ENCODE data around the gene VPS52.
"Not testable (repeated sequence)": the region's sequence is repeated elsewhere in the genome, so short reads cannot be mapped to it uniquely, and the experiment has no call there.

The VPS52 gene

DNA sequence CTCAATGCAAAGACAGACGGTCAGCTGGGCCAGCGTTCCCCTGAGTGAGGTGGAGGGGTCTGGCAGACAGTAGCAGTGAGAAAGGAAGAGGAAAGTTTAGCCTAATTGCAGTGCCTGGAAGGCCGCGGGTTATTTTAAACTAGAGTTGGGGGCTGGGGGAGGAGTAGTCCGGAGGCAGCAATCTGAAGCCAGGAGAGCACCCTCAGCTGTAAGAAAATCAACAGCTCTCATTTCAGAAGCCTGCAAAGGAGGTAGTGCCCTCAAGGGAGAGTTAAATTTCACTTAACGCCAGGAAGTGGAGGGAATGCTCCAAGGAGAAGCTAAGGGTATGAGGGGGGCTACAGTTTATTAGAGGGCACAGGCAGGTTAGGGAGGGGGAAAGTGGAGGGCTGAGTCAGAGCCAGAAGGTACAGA is 36.4 kb downstream of the VPS52 start (continued):
- TF ChIP-seq ARNTL (CRISPR knock-in tag; IDR thresholded peaks at IDR 0.05; ENCODE audit: borderline replicate concordance, low read depth): no peak

DNA sequence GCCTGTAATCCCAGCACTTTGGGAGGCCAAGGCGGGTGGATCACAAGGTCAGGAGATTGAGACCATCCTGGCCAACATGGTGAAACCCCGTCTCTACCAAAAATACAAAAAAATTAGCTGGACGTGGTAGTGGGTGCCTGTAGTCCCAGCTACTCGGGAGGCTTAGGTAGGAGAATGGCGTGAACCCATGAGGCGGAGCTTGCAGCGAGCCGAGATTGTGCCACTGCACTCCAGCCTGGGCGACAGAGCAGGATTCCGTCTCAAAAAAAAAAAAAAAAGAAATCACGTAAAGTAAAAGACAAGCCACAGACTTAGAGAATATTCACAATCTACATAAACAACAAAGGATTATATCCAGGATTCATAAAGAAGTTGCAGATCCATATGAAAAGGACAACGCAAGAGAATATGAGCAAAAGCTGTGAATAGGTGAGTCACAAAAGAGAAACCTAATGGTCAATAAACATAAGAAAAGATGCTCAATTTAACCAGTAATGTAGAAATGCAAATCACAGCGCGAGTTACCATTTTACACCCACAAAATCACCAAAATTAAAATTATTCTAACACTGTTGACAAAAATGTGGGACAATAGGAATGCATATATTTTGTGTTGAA is 45.1 kb downstream of the VPS52 start:
- not testable (repeated sequence) for ATAC-seq

DNA sequence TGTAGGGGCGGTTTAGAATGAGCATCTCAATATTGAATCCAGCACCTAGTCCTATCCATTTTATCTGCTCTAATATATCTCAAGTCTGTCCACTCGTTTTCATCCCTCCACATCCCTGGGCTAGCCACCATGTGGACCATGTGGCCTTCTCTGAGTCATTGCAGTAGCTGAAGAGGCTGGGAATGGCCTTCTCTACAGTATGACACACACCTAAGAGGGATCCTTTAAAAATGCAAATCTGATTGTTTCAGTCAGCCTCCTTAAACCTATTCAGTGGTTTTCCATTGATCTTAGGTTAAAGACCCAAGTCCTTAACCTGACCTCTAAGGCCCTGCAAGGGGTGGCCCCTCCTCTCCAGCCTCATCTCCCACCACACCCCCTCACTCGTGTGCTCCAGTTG is 54.0 kb downstream of the VPS52 start:
- TF ChIP-seq ZFP3 (CRISPR knock-in tag; IDR thresholded peaks at IDR 0.05) (no peak), TOX (CRISPR knock-in tag; IDR thresholded peaks at IDR 0.05; ENCODE audit: borderline replicate concordance) (no peak), TCF4 (CRISPR knock-in tag; IDR thresholded peaks at IDR 0.05; ENCODE audit: borderline replicate concordance) (no peak), ZNF565 (CRISPR knock-in tag; conservative IDR thresholded peaks at IDR 0.05; ENCODE audit: low read depth) (no peak), ISL1 (CRISPR knock-in tag; IDR thresholded peaks at IDR 0.05) (no peak), PPARA (CRISPR knock-in tag; IDR thresholded peaks at IDR 0.05; ENCODE audit: borderline replicate concordance) (no peak), ZC3H10 (CRISPR knock-in tag; IDR thresholded peaks at IDR 0.05) (no peak), ZNF8 (CRISPR knock-in tag; IDR thresholded peaks at IDR 0.05) (no peak), ESRRG (CRISPR knock-in tag; IDR thresholded peaks at IDR 0.05) (no peak), ZFP30 (CRISPR knock-in tag; IDR thresholded peaks at IDR 0.05) (no peak), ARNTL (CRISPR knock-in tag; IDR thresholded peaks at IDR 0.05; ENCODE audit: borderline replicate concordance, low read depth) (no peak), ZNF70 (CRISPR knock-in tag; IDR thresholded peaks at IDR 0.05) (no peak), GLIS3 (CRISPR knock-in tag; IDR thresholded peaks at IDR 0.05) (no peak), SNAI2 (CRISPR knock-in tag; IDR thresholded peaks at IDR 0.05) (no peak), BACH2 (CRISPR knock-in tag; IDR thresholded peaks at IDR 0.05; ENCODE audit: borderline replicate concordance) (no peak)
- TF ChIP-seq, protein P1, sequence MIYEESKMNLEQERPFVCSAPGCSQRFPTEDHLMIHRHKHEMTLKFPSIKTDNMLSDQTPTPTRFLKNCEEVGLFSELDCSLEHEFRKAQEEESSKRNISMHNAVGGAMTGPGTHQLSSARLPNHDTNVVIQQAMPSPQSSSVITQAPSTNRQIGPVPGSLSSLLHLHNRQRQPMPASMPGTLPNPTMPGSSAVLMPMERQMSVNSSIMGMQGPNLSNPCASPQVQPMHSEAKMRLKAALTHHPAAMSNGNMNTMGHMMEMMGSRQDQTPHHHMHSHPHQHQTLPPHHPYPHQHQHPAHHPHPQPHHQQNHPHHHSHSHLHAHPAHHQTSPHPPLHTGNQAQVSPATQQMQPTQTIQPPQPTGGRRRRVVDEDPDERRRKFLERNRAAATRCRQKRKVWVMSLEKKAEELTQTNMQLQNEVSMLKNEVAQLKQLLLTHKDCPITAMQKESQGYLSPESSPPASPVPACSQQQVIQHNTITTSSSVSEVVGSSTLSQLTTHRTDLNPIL (CRISPR knock-in tag; IDR thresholded peaks at IDR 0.05; ENCODE audit: low read depth): no peak
- TF ChIP-seq, protein P2, sequence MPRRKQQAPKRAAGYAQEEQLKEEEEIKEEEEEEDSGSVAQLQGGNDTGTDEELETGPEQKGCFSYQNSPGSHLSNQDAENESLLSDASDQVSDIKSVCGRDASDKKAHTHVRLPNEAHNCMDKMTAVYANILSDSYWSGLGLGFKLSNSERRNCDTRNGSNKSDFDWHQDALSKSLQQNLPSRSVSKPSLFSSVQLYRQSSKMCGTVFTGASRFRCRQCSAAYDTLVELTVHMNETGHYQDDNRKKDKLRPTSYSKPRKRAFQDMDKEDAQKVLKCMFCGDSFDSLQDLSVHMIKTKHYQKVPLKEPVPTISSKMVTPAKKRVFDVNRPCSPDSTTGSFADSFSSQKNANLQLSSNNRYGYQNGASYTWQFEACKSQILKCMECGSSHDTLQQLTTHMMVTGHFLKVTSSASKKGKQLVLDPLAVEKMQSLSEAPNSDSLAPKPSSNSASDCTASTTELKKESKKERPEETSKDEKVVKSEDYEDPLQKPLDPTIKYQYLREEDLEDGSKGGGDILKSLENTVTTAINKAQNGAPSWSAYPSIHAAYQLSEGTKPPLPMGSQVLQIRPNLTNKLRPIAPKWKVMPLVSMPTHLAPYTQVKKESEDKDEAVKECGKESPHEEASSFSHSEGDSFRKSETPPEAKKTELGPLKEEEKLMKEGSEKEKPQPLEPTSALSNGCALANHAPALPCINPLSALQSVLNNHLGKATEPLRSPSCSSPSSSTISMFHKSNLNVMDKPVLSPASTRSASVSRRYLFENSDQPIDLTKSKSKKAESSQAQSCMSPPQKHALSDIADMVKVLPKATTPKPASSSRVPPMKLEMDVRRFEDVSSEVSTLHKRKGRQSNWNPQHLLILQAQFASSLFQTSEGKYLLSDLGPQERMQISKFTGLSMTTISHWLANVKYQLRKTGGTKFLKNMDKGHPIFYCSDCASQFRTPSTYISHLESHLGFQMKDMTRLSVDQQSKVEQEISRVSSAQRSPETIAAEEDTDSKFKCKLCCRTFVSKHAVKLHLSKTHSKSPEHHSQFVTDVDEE (CRISPR knock-in tag; IDR thresholded peaks at IDR 0.05): no peak
- TF ChIP-seq, protein P3, sequence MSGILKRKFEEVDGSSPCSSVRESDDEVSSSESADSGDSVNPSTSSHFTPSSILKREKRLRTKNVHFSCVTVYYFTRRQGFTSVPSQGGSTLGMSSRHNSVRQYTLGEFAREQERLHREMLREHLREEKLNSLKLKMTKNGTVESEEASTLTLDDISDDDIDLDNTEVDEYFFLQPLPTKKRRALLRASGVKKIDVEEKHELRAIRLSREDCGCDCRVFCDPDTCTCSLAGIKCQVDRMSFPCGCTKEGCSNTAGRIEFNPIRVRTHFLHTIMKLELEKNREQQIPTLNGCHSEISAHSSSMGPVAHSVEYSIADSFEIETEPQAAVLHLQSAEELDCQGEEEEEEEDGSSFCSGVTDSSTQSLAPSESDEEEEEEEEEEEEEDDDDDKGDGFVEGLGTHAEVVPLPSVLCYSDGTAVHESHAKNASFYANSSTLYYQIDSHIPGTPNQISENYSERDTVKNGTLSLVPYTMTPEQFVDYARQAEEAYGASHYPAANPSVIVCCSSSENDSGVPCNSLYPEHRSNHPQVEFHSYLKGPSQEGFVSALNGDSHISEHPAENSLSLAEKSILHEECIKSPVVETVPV (CRISPR knock-in tag; IDR thresholded peaks at IDR 0.05): no peak
- ATAC-seq: no peak

DNA sequence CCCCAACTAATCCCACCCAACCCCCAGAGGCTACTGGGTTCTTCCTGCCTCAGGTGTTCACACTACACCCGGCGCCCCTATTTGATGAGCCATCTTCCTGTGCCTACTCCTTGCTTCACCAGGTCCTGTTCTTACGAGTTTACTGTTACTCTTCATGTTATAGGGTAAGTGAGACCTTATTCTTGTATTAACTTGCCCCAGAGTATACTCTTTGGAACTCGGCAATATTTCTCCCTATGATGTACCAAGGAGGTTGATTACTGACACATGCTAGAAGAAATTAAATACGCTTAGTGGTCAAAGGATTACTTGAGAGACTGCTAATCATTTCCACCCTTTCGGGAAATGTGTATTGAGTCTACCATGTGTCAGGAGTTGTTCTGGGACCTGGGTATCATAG is 54.4 kb downstream of the VPS52 start:
- TF ChIP-seq ZNF70 (CRISPR knock-in tag; IDR thresholded peaks at IDR 0.05) (no peak), CSDC2 (CRISPR knock-in tag; IDR thresholded peaks at IDR 0.05) (no peak), ZNF8 (CRISPR knock-in tag; IDR thresholded peaks at IDR 0.05) (no peak), ISL1 (CRISPR knock-in tag; IDR thresholded peaks at IDR 0.05) (no peak), TCF4 (CRISPR knock-in tag; IDR thresholded peaks at IDR 0.05; ENCODE audit: borderline replicate concordance) (no peak), BACH2 (CRISPR knock-in tag; IDR thresholded peaks at IDR 0.05; ENCODE audit: borderline replicate concordance) (no peak), PPARA (CRISPR knock-in tag; IDR thresholded peaks at IDR 0.05; ENCODE audit: borderline replicate concordance) (no peak), ZFP3 (CRISPR knock-in tag; IDR thresholded peaks at IDR 0.05) (no peak), GLIS3 (CRISPR knock-in tag; IDR thresholded peaks at IDR 0.05) (no peak), ESRRG (CRISPR knock-in tag; IDR thresholded peaks at IDR 0.05) (no peak), ZC3H10 (CRISPR knock-in tag; IDR thresholded peaks at IDR 0.05) (no peak), SNAI2 (CRISPR knock-in tag; IDR thresholded peaks at IDR 0.05) (no peak), TOX (CRISPR knock-in tag; IDR thresholded peaks at IDR 0.05; ENCODE audit: borderline replicate concordance) (no peak)
- TF ChIP-seq, protein P4, sequence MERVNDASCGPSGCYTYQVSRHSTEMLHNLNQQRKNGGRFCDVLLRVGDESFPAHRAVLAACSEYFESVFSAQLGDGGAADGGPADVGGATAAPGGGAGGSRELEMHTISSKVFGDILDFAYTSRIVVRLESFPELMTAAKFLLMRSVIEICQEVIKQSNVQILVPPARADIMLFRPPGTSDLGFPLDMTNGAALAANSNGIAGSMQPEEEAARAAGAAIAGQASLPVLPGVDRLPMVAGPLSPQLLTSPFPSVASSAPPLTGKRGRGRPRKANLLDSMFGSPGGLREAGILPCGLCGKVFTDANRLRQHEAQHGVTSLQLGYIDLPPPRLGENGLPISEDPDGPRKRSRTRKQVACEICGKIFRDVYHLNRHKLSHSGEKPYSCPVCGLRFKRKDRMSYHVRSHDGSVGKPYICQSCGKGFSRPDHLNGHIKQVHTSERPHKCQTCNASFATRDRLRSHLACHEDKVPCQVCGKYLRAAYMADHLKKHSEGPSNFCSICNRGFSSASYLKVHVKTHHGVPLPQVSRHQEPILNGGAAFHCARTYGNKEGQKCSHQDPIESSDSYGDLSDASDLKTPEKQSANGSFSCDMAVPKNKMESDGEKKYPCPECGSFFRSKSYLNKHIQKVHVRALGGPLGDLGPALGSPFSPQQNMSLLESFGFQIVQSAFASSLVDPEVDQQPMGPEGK (CRISPR knock-in tag; IDR thresholded peaks at IDR 0.05; ENCODE audit: borderline replicate concordance): no peak
- TF ChIP-seq, protein P1 (CRISPR knock-in tag; IDR thresholded peaks at IDR 0.05; ENCODE audit: low read depth): no peak
- TF ChIP-seq, protein P2 (CRISPR knock-in tag; IDR thresholded peaks at IDR 0.05): no peak
- TF ChIP-seq, protein P3 (CRISPR knock-in tag; IDR thresholded peaks at IDR 0.05): no peak
- ATAC-seq: no peak
